HK-2 (cell line): Measurements from ENCODE around the gene INSRR.
A peak's percentile ranks its signal among the peaks of the same experiment; 100 is the strongest.

Experiments used
- DNase-seq: peaks from one replicate; pipeline ENCODE4 v3.0.0-alpha.2; 2018; ENCODE audit not compliant: unreplicated experiment

Gene INSRR

GRCh38 chr1:156826630-156827029 is 32.3 kb downstream of the INSRR start:
- DNase-seq: no peak

DNA sequence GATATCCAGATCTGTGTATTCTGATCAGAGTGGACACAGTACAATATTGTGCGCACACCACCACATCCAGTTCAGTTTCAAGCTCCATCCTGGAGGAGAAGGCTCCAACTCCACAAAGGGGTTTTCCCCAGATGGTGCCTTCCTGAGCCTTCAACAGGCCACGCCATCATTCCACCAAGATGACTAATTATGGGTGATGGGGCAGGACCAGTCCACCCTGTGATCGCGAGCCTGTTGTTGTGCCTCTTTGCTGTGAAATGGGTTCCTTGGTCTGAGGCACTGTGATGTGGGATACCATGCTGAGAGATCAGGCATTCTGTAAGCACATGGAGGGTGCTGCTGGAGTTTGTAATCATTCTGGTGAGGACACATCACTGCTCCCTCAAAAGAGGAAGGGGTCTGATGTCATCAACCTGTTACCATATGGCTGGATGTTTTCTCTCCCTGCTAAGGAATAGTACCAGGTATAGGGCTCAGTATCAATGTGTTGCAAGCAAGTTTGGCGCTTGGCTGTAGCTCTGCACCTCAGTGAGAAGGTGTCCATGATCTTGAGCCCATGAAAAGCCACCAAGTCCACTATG is 35.6 kb downstream of the INSRR start:
- no peak for DNase-seq

- no peak for DNase-seq
Observed at GRCh38 chr1:156822680-156823079, 36.2 kb downstream of the INSRR start.

DNA sequence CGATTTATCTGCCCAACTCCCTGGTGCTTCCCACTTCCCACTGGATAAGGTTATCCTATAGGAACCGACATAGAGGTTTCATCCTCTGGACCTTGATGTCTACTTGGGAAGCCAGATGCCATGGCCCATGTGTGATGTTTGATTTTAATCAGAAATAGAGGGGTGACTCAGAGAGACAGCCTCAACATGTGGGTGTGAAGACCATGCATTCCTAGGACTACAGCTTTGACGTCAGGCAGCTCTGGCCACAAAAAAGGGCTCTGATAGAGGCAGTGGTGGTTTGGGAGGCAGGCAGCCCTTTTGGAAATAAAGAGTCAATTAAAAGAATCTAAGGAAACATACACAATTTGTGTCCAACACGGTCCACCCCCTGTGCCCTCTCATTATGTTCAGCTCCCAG is 37.1 kb downstream of the INSRR start:
- DNase-seq: no peak

DNA sequence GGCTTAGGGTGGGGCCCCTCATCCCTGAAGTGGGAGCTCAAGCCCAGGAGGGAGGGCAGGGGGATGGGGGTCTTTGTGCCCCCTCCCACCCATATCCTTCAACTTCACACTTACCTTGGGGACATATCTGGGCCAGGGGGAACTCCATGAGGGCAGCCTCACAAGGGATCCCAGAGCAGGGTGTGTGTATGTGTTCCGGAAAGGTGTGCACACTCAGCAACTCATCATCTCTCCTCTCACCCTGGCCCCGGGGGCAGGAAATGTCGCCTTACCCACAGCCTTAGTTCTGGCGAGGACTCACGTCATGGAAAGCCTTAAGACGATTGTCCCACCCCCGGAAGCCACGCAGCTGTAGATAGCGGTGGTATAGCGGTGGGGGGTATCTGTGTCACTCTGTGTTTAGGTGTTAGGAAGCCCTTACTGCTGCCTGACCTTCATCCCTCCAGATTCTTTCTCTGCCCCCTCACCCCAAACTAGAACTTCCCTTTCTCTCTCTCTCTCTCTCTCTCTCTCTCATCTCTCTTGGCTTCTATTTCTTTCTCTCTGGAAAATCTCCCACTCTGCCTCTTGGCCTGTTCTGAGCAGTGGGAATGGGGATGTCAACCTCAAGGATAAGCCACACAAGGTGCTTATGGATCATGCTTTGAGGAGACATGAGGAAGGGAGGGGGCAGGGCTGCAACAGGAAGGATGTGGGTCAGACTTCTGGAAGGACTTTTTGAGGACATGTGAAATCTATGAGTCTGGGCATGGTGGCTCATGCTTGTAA is 42.2 kb downstream of the INSRR start, which contains the start of gene SH2D2A:
Gene SH2D2A, minus strand, starts transcription at position 288 of the 768 bp plus-strand sequence. Its CDS starts 140 bp downstream, at position 148.
- DNase-seq: no peak

- no peak for DNase-seq
Observed at GRCh38 chr1:156815961-156816422, 42.9 kb downstream of the INSRR start.

GRCh38 chr1:156815307-156815826 is 43.5 kb downstream of the INSRR start:
- DNase-seq: no peak

- no peak for DNase-seq
Observed at GRCh38 chr1:156814571-156815260, 44.2 kb downstream of the INSRR start.

- peak; percentile 73 for DNase-seq
Observed at GRCh38 chr1:156813750-156814570, 45.0 kb downstream of the INSRR start.

DNA sequence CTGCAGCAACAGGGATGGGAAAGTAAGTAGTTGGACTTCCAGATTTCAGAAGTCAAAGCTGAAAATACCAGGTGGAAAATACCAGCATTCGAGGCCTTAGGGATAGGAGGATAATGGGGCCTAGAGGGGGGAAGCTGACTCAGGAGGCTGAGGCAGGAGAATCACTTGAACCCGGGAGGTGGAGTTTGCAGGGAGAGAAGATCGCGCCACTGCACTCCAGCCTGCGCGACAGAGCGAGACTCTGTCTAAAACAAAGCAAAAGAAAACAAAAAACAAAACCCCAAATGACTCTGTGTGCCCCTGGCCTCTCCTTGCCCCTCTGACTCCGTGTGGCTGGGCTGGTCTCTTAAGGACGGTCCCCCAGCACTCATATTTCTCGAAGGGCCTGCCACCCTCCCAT is 45.6 kb downstream of the INSRR start:
- DNase-seq: no peak

- no peak for DNase-seq
Observed at GRCh38 chr1:156812293-156812990, 46.5 kb downstream of the INSRR start.

DNA sequence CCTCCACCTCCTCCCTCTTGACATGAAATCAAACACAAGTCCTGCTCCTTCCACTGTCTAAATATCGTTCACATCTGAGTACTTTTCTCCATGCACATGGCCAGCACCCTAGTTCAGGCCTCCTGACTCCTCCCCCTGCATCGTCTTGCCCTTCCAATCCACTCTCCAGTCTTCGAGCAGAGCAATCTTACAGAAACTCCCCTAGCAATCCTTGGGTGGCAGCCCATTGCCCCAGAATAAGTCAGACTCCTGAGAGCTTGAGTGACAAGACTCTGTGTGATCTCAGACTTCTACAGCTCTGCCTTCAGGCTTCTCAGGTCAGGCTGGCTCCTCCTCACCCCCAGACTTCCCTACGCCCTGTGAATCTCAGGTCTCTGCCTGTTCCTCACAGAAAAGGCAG is 47.7 kb downstream of the INSRR start:
- no peak for DNase-seq

DNA sequence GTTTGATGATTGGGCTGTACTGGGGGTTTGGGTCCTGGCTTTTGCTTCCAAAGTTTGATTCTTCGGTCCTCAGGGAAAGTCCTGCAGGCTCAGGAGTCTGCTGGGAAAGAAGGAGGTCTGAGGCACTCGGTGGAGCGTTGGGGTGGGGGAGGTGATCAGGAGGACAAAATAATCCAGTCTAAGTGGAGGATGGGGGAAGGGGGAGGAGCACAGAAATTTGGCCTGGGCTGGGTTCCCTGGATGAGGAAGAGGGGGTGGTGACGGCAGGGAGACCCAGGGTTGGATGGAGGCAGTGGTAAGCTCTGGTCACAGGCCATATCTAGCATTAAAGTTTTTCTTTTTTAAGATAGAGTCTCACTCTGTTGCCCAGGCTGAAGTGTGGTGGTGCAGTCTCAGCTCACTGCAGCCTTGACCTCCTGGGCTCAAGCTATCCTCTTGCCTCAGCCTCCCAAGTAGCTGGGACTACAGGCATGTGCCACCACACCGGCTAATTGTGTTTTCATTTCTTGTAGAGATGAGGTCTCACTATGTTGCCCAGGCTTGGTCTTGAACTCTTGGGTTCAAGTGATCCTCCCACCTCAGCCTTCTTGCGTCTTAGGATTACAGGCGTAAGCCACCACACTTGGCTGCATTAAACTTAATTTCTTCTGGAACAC is 49.1 kb downstream of the INSRR start:
- DNase-seq: no peak

DNA sequence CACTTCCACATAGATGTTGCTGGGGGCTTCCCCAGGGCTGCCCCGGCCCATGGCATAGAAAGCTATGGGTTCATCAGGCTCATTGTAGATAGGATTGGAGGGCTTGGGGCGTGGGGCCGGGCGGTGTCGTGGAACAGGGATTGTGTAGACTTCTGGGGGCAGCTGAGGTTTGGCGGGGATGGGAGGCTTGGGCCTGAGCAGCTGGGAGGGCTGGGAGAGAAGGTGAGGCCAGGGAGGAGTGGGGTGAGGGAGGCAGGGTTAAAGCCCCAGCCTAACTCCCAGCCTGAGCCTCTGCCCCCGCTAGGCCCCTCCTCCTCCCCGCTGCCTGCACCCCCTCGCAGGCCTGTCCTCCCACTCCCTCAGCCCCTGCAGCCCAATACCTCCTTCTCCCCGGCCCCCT is 49.6 kb downstream of the INSRR start:
- no peak for DNase-seq

- no peak for DNase-seq
Observed at GRCh38 chr1:156808186-156809030, 50.5 kb downstream of the INSRR start.

DNA sequence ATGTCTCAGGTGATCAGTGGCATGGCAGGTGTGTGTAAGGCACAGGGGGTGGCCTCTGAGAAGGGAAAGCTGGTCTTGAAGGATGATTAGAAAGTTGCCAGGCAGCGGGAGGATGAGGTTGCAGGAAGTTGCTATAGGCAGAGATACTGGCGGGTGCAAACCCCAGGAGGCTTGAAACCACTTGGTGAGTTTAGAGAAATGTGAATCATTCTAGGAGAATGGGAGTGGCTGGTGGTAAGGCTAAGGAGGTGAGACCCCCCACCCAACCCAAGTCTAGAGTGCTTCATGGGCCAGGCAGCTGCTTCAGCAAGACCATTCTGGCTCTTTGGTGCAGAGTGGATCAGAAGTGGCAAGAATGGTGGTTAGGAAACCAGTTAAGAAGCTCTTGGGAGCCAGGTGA is 51.3 kb downstream of the INSRR start:
- no peak for DNase-seq

DNA sequence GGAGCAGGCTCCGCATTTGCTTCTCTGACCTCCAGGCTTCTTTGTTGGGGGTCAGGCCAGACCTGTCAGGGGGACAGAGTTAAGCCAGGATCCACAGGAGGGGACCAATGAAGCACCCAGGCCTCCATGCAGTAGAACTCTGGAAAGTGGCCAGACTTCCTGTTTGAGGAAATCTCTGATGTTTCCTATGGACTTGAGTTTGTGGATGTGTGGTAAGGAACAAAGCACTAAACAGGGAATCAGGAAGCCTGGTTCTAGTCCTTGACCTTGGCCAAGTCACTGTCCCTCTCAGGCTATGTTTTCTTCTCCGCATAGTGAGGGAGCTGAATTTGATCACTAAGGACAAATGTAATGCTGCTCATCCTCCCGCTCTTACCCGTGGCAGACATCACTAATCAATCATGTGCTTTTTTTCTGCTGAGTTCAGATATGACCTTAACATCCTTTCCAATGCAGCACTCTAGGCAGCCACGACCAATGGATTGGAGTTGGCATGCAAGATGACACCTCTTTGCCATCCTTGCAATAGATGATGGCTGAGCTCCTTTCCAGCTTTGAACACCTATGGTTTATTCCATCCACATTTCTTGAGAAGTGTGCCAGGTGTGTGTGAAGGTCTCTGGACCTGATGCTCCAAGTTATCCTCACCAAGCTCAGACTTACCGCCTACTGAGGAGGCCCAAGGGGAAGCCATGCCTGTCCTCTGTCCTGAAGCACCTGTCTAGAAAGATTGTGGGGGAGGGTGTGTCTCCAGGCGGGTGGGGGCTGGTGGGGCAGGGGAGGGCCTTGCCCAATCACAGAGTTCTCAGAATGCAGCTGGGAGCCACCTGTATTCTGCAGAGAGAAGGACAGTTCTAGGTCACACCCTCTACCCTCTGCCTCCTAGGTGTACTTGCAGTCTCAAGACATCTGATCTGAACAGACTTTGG is 52.1 kb downstream of the INSRR start:
- DNase-seq: no peak

DNA sequence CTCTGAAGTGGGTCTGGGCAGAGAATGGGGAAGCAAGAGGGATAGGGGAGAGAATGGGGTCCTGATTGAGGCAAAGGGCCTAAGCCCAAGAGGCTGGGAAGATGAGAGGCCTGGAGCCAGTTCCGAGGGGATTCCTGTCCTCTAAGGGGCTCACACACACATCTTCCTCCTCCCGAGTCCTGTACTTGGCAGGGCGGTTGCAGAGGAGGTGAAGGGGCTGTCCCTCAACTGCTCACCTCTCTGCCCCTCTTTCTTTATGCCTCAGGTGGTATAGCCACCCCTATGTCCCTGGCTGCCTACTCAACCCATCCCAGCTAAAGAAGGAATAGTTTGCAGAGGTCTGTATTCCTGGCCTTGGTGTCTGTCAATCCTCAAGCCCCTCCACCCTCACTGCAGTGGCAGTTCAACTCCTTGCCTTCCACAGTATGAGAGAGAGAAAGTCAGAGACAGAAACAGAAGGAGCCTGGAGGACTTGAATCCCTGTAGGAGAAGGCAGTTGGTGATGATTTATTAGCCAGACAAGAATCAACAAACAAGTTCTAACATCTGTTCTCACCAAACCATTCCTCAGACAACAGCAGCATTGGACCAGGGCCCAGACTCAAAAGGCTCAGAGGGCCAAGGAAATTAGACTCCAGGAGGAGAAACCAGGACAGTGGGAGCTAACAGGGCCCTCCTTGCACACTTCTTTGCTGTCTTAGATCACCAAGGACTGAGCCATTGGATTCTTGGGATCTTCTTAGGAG is 53.0 kb downstream of the INSRR start:
- no peak for DNase-seq
